Measurements from ENCODE around the gene EDN1. TPM values are rescaled to one million over a fixed set of nuclear protein-coding genes. Genes with fewer than 3 reads are reported as not detected.

Gene EDN1
- total RNA-seq, 6 experiments from 2014 or later: 2.6 to 7.4 (median 3.7) TPM

GRCh38 chr6:12258191-12258590, 32.0 kb upstream of the EDN1 start:
- Mint-ChIP-seq H3K4me1 (ENCODE audit: low read depth) (no peaks in the 10 kb centered on the region), H3K27me3 (ENCODE audit: insufficient read depth) (no peaks in the 10 kb centered on the region; the same call in 1 of the 2 replicates), H3K9me3 (no peaks in the 10 kb centered on the region), H3K36me3 (ENCODE audit: low read depth) (no peaks in the 10 kb centered on the region), H3K4me3 (no peak overlapping the region), H3K27ac (no peak overlapping the region)
- TF ChIP-seq CTCF (IDR thresholded peaks at IDR 0.05): no peak
- no peak for DNase-seq

GRCh38 chr6:12258591-12259075, 31.5 kb upstream of the EDN1 start:
- Mint-ChIP-seq H3K9me3 (no peaks in the 10 kb centered on the region), H3K27me3 (ENCODE audit: insufficient read depth) (no peaks in the 10 kb centered on the region; the same call in 1 of the 2 replicates), H3K4me3 (no peak overlapping the region), H3K36me3 (ENCODE audit: low read depth) (no peaks in the 10 kb centered on the region), H3K27ac (no peak overlapping the region), H3K4me1 (ENCODE audit: low read depth) (no peaks in the 10 kb centered on the region)
- DNase-seq: no peak
- TF ChIP-seq CTCF (IDR thresholded peaks at IDR 0.05): no peak

- no peak for DNase-seq
- H3K9me3 Mint-ChIP-seq: no peaks in the 10 kb centered on the region
- TF ChIP-seq CTCF (IDR thresholded peaks at IDR 0.05): no peak
- peaks cover 15% of the 10 kb centered on the region for H3K4me1 Mint-ChIP-seq (ENCODE audit: low read depth)
- H3K4me3 Mint-ChIP-seq: no peak overlapping the region
- no peaks in the 10 kb centered on the region; the same call in 1 of the 2 replicates for H3K27me3 Mint-ChIP-seq (ENCODE audit: insufficient read depth)
- no peaks in the 10 kb centered on the region for H3K36me3 Mint-ChIP-seq (ENCODE audit: low read depth)
- H3K27ac Mint-ChIP-seq: no peak overlapping the region
Observed at GRCh38 chr6:12260458-12261093, 29.6 kb upstream of the EDN1 start.

- peaks cover 24% of the 10 kb centered on the region for H3K4me1 Mint-ChIP-seq (ENCODE audit: low read depth)
- DNase-seq: no peak
- no peak overlapping the region for H3K4me3 Mint-ChIP-seq
- no peak for TF ChIP-seq CTCF (IDR thresholded peaks at IDR 0.05)
- no peaks in the 10 kb centered on the region for H3K36me3 Mint-ChIP-seq (ENCODE audit: low read depth)
- H3K9me3 Mint-ChIP-seq: no peaks in the 10 kb centered on the region
- no peaks in the 10 kb centered on the region; the same call in 1 of the 2 replicates for H3K27me3 Mint-ChIP-seq (ENCODE audit: insufficient read depth)
- no peak overlapping the region for H3K27ac Mint-ChIP-seq
Observed at GRCh38 chr6:12261502-12261901, 28.7 kb upstream of the EDN1 start.

- H3K36me3 Mint-ChIP-seq (ENCODE audit: low read depth): no peaks in the 10 kb centered on the region
- H3K27me3 Mint-ChIP-seq (ENCODE audit: insufficient read depth): no peaks in the 10 kb centered on the region; the same call in 1 of the 2 replicates
- H3K27ac Mint-ChIP-seq: no peak overlapping the region
Observed at GRCh38 chr6:12262236-12263061, 27.7 kb upstream of the EDN1 start.

More at GRCh38 chr6:12262236-12263061, 27.7 kb upstream of the EDN1 start:
- DNase-seq: no peak
- Mint-ChIP-seq H3K9me3 (no peaks in the 10 kb centered on the region), H3K4me3 (no peak overlapping the region), H3K4me1 (ENCODE audit: low read depth) (peaks cover 33% of the 10 kb centered on the region)
- no peak for TF ChIP-seq CTCF (IDR thresholded peaks at IDR 0.05)

All from HFFc6 (cell line).